Uterus (tissue), 2 donors: Measurements from ENCODE around the gene KLK5.

Experiments
- POLR2A ChIP-seq, 2 donors: fragments of 450-650 bp; IDR thresholded peaks; one replicate each; pipeline ENCODE4 v1.6.1; 2016; ENCODE audit warnings: antibody characterized with exemption in 2 of 2, mild to moderate bottlenecking in 1 of 2, moderate library complexity in 1 of 2
- TF ChIP-seq, protein P1 (sequence below), 4 experiments: fragments of 200-600 bp in 2 of 4; fragments of 450-650 bp in 2 of 4; sonication (generic) in 2 of 4; IDR thresholded peaks; one replicate each; pipeline ENCODE4 v1.5.1; 2016 to 2019; ENCODE audit warnings: antibody characterized with exemption in 4 of 4, mild to moderate bottlenecking in 2 of 4, moderate library complexity in 1 of 4

- TF ChIP-seq, protein P1, sequence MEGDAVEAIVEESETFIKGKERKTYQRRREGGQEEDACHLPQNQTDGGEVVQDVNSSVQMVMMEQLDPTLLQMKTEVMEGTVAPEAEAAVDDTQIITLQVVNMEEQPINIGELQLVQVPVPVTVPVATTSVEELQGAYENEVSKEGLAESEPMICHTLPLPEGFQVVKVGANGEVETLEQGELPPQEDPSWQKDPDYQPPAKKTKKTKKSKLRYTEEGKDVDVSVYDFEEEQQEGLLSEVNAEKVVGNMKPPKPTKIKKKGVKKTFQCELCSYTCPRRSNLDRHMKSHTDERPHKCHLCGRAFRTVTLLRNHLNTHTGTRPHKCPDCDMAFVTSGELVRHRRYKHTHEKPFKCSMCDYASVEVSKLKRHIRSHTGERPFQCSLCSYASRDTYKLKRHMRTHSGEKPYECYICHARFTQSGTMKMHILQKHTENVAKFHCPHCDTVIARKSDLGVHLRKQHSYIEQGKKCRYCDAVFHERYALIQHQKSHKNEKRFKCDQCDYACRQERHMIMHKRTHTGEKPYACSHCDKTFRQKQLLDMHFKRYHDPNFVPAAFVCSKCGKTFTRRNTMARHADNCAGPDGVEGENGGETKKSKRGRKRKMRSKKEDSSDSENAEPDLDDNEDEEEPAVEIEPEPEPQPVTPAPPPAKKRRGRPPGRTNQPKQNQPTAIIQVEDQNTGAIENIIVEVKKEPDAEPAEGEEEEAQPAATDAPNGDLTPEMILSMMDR (IDR thresholded peaks at IDR 0.05): no peak
- no peak for TF ChIP-seq POLR2A (IDR thresholded peaks at IDR 0.05)
These were observed 40.7 kb downstream of the KLK5 start for GRCh38 chr19:50912102-50912599.
